GM12878 (cell line): ENCODE data around the gene IL34. TPM values are rescaled to one million over a fixed set of nuclear protein-coding genes. Genes with fewer than 3 reads are reported as not detected.

Experiments
- ATAC-seq: fragments of 200-7000 bp; cut with Tn5 transposase; 3 replicates; pipeline ENCODE4 v1.9.1; 2020; ENCODE audit warnings: mild to moderate bottlenecking, moderate library complexity
- BruUV-seq: library from RNA; stranded (reverse); fragments of 400-500 nt; replicated peaks from 2 replicates; lab custom pipeline; 2021; lab: Mats Ljungman, UMichigan
- CTCF ChIA-PET: fragments of 300-600 bp; sonication (Branson Sonifier 250); formaldehyde crosslinking; extraction: SDS; loops from one replicate; lab custom pipeline; 2021; ENCODE audit warnings: inconsistent platforms; lab: Yijun Ruan, JAX
- POLR2A ChIA-PET: fragments of 350-600 bp; formaldehyde crosslinking; extraction: SDS; loops from one replicate; lab custom pipeline; 2021; ENCODE audit warnings: inconsistent platforms; lab: Charles Lee
- RAD21 ChIA-PET: fragments of 300-600 bp; sonication (Branson Sonifier 250); formaldehyde crosslinking; loops from one replicate; lab custom pipeline; 2023; ENCODE audit warnings: antibody characterized with exemption; ENCODE audit not compliant: unreplicated experiment; lab: Charles Lee
- SMC1A ChIA-PET: fragments of 300-600 bp; sonication (Branson Sonifier 250); formaldehyde crosslinking; loops from one replicate; lab custom pipeline; 2023; ENCODE audit not compliant: unreplicated experiment, uncharacterized antibody; lab: Charles Lee
- DNase-seq: peaks from one replicate; pipeline ENCODE4 v3.0.0-alpha.2; 2011; ENCODE audit warnings: low read depth, low spot score
- FAIRE-seq: peaks from 3 replicates; lab custom pipeline; 2011; peaks lifted over from hg19 to GRCh38; lab: Jason Lieb, UNC
- H2AFZ ChIP-seq: 2 replicates; pipeline ENCODE4 v1.6.0; 2011; ENCODE audit warnings: low read depth, low read length, control low read depth; ENCODE audit not compliant: control insufficient read depth
- H3K27ac ChIP-seq: 2 replicates; pipeline ENCODE4 v1.5.1; 2011; ENCODE audit warnings: control low read depth; ENCODE audit not compliant: control insufficient read depth, insufficient read depth
- H3K27me3 ChIP-seq, 2 experiments: replicated peaks in 1 of 2; 2 replicates each; pipeline versions ENCODE4 v1.6.0 to v1.6.1; 2011; ENCODE audit warnings: low read length in 1 of 2; ENCODE audit not compliant: control insufficient read depth in 2 of 2, insufficient read depth in 2 of 2
- H3K36me3 ChIP-seq, 2 experiments: 2 replicates each; pipeline ENCODE4 v1.5.1; 2011; ENCODE audit warnings: low read length in 1 of 2; ENCODE audit not compliant: control insufficient read depth in 2 of 2, insufficient read depth in 2 of 2
- H3K4me1 ChIP-seq: 2 replicates; pipeline ENCODE4 v1.6.1; 2011; ENCODE audit warnings: mild to moderate bottlenecking, low read length, moderate library complexity, mixed read lengths; ENCODE audit not compliant: control insufficient read depth, insufficient read depth
- H3K4me2 ChIP-seq: 2 replicates; pipeline ENCODE4 v1.6.0; 2011; ENCODE audit warnings: control low read depth; ENCODE audit not compliant: control insufficient read depth, insufficient read depth
- H3K4me3 ChIP-seq: fragments of 200-600 bp; sonication (generic); 2 replicates; pipeline ENCODE4 v1.5.1; 2016
- H3K79me2 ChIP-seq: 2 replicates; pipeline ENCODE4 v1.6.0; 2011; ENCODE audit warnings: low read length; ENCODE audit not compliant: control insufficient read depth, insufficient read depth
- H3K9ac ChIP-seq: 2 replicates; pipeline ENCODE4 v1.8.0; 2011; ENCODE audit warnings: low read length, control low read depth, mixed read lengths; ENCODE audit not compliant: control insufficient read depth, insufficient read depth
- H3K9me3 ChIP-seq: replicated peaks from 3 replicates; pipeline ENCODE4 v1.5.1; 2011; ENCODE audit warnings: mild to moderate bottlenecking, low read length; ENCODE audit not compliant: control insufficient read depth, insufficient read depth
- H4K20me1 ChIP-seq: 2 replicates; pipeline ENCODE4 v1.6.0; 2011; ENCODE audit not compliant: control insufficient read depth, insufficient read depth
- CREB1 ChIP-seq: IDR thresholded peaks from 2 replicates; pipeline ENCODE4 v1.6.1; 2012; ENCODE audit warnings: low read depth, mild to moderate bottlenecking, inconsistent platforms
- HCFC1 ChIP-seq: fragments of 150-350 bp; IDR thresholded peaks from 2 replicates; pipeline ENCODE4 v1.6.1; 2014; ENCODE audit warnings: low read length
- NR2C1 ChIP-seq: fragments of 450-650 bp; IDR thresholded peaks from 2 replicates; pipeline ENCODE4 v1.6.1; 2017; ENCODE audit warnings: antibody characterized with exemption, mild to moderate bottlenecking, moderate library complexity
- PAX5 ChIP-seq: IDR thresholded peaks from 2 replicates; pipeline ENCODE4 v1.6.1; 2011; ENCODE audit warnings: low read depth, low read length, borderline replicate concordance
- SMAD1 ChIP-seq: fragments of 450-650 bp; IDR thresholded peaks from 2 replicates; pipeline ENCODE4 v1.6.1; 2018; ENCODE audit warnings: mild to moderate bottlenecking, low read depth; ENCODE audit not compliant: partially characterized antibody
- SUPT20H ChIP-seq: IDR thresholded peaks from 2 replicates; pipeline ENCODE4 v1.6.1; 2011; ENCODE audit warnings: low read depth, mild to moderate bottlenecking, low read length, moderate library complexity, borderline replicate concordance; ENCODE audit not compliant: control insufficient read depth
- TCF3 ChIP-seq: IDR thresholded peaks from 2 replicates; pipeline ENCODE4 v1.6.1; 2012; ENCODE audit warnings: low read depth, mild to moderate bottlenecking, low read length, borderline replicate concordance; ENCODE audit not compliant: insufficient read depth
- ZSCAN29 ChIP-seq: fragments of 450-650 bp; IDR thresholded peaks from 2 replicates; pipeline ENCODE4 v1.6.1; 2017; ENCODE audit warnings: mild to moderate bottlenecking, moderate library complexity
- WGBS: methylation state at CpG from one replicate; pipeline ENCODE4 v1.1.6; 2016; ENCODE audit warnings: low lambda C conversion rate; ENCODE audit not compliant: insufficient replicate concordance, insufficient coverage; ENCODE audit errors: missing lambda C conversion rate; 5-methylcytosine and 5-hydroxymethylcytosine counted together
- in situ Hi-C: fragments of 300-500 bp; cut with MboI; formaldehyde crosslinking; loops from 9 replicates; pipeline ENCODE4 v1.14.3; 2018; ENCODE audit warnings: mixed read lengths
- intact Hi-C: fragments of 100-400 bp; cut with micrococcal nuclease; formaldehyde crosslinking; loops from one replicate; pipeline ENCODE4 v1.14.2; 2022; ENCODE audit not compliant: unreplicated experiment
- polyA plus RNA-seq, 11 experiments: library from polyadenylated mRNA; depleted of rRNA in 4 of 11; unstranded in 6 of 11; stranded (reverse) in 5 of 11; fragments of >200 nt; fragmentation: Nextera tagmentation in 4 of 11; fragmentation: Illumina TruSeq in 1 of 11; extraction: Ambion mirVana in 4 of 11; extraction: Trizol in 1 of 11; gene quantifications; 1 replicate in 1 of 11; 2 replicates in 10 of 11; pipeline versions ENCODE4 v1.2.1 to v1.2.3, GENCODE V29; 2011 to 2016; ENCODE audit warnings: inconsistent platforms in 2 of 11, missing spikeins in 2 of 11, low read depth in 1 of 11
- total RNA-seq, 4 experiments: library from RNA; depleted of rRNA in 3 of 4; stranded (reverse); fragments of >200 nt in 3 of 4; fragmentation: Illumina TruSeq in 1 of 4; extraction: Trizol in 1 of 4; gene quantifications; 2 replicates each; pipeline versions ENCODE4 v1.2.1 to v1.2.3, GENCODE V29; 2013 to 2021

IL34 gene
- total and polyA plus RNA-seq, 10 of the 15 experiments (the other 5 are each of a cell fraction or from before 2014, with no cell fraction given), result 0.27 to 0.40 TPM; not detected in 8

GRCh38 chr16:70702624-70703023, 56.3 kb downstream of the IL34 start:
- ChIA-PET POLR2A (no interaction called here), SMC1A (no interaction called here), RAD21 (no interaction called here), CTCF (no interaction called here)
- Histone ChIP-seq H3K4me3 (no peak overlapping the region), H3K9ac (no peak overlapping the region), H4K20me1 (no peaks in the 10 kb centered on the region), H3K4me2 (no peak overlapping the region), H3K27me3 (no peaks in the 10 kb centered on the region), H3K36me3 (no peaks in the 10 kb centered on the region; a peak in 3 of 4 replicates), H3K27ac (no peak overlapping the region), H2AFZ (no peak overlapping the region), H3K4me1 (no peaks in the 10 kb centered on the region), H3K9me3 (no peaks in the 10 kb centered on the region), H3K79me2 (no peaks in the 10 kb centered on the region)
- FAIRE-seq, result no peak
- BruUV-seq, result no TSS peak
- ATAC-seq, result no peak
- TF ChIP-seq SUPT20H (no peak), TCF3 (no peak), SMAD1 (no peak), NR2C1 (no peak), HCFC1 (no peak), CREB1 (no peak), PAX5 (no peak), ZSCAN29 (no peak)
- WGBS, result 82% methylated on average over 8 of the region's 8 CpGs
- in situ Hi-C loops (no loop called here), intact Hi-C loops (no loop called here)
- DNase-seq, result no peak
